ENCODE data around the gene TMEFF1. TPM values are rescaled to one million over a fixed set of nuclear protein-coding genes. Genes with fewer than 3 reads are reported as not detected.
A peak's percentile ranks its signal among the peaks of the same experiment; 100 is the strongest.

TMEFF1 gene
- total RNA-seq, 1 experiment from 2014 or later = 1.7 TPM

GRCh38 chr9:100427366-100428263, 45.3 kb upstream of the TMEFF1 start:
- no peak for TF ChIP-seq CTCF (IDR thresholded peaks at IDR 0.05; ENCODE audit: unreplicated experiment)
- peak; percentile 28 for DNase-seq
- intact Hi-C loops (cut with micrococcal nuclease; ENCODE audit: unreplicated experiment) = loop anchor here (5.0 kb wide), 2 partner anchors 75 to 160 kb away; partner anchors contain the start of gene TEX10
- CTCF ChIA-PET = interaction anchor here (0.7 kb wide), 1 partner anchor 15 kb away, joined by 3 read pairs; no protein-coding TSS in a partner anchor
- H3K27ac Mint-ChIP-seq (ENCODE audit: unreplicated experiment) = peak overlapping the region; percentile 89
- TSS peak; percentile 49 for BruUV-seq (replicated peaks)
- peaks cover 29% of the 10 kb centered on the region for H3K36me3 Mint-ChIP-seq (ENCODE audit: insufficient read depth, unreplicated experiment)
- no peaks in the 10 kb centered on the region for H3K9me3 Mint-ChIP-seq (ENCODE audit: low read depth, unreplicated experiment)
- peak overlapping the region; percentile 73 for H3K4me3 Mint-ChIP-seq (ENCODE audit: low read depth, unreplicated experiment)
- no peaks in the 10 kb centered on the region for H3K27me3 Mint-ChIP-seq (ENCODE audit: unreplicated experiment)
- H3K4me1 Mint-ChIP-seq (ENCODE audit: low read depth, unreplicated experiment) = peaks cover 32% of the 10 kb centered on the region

GRCh38 chr9:100428871-100429654, 43.9 kb upstream of the TMEFF1 start:
- H3K9me3 Mint-ChIP-seq (ENCODE audit: low read depth, unreplicated experiment) = no peaks in the 10 kb centered on the region
- no peaks in the 10 kb centered on the region for H3K27me3 Mint-ChIP-seq (ENCODE audit: unreplicated experiment)
- peak overlapping the region; percentile 73 for H3K4me3 Mint-ChIP-seq (ENCODE audit: low read depth, unreplicated experiment)
- peak; percentile 12 for DNase-seq
- peaks cover 32% of the 10 kb centered on the region for H3K4me1 Mint-ChIP-seq (ENCODE audit: low read depth, unreplicated experiment)
- no TSS peak for BruUV-seq (replicated peaks)
- CTCF ChIA-PET = no interaction called here
- H3K36me3 Mint-ChIP-seq (ENCODE audit: insufficient read depth, unreplicated experiment) = peaks cover 29% of the 10 kb centered on the region
- intact Hi-C loops (cut with micrococcal nuclease; ENCODE audit: unreplicated experiment) = loop anchor here (5.0 kb wide), 2 partner anchors 77 to 158 kb away; partner anchors contain the start of gene TEX10
- no peak for TF ChIP-seq CTCF (IDR thresholded peaks at IDR 0.05; ENCODE audit: unreplicated experiment)
- peak overlapping the region; percentile 89 for H3K27ac Mint-ChIP-seq (ENCODE audit: unreplicated experiment)

- intact Hi-C loops (cut with micrococcal nuclease; ENCODE audit: unreplicated experiment) = no loop called here
- no TSS peak for BruUV-seq (replicated peaks)
- no peak for DNase-seq
- CTCF ChIA-PET = no interaction called here
- Mint-ChIP-seq H3K4me1 (ENCODE audit: low read depth, unreplicated experiment) (peaks cover 32% of the 10 kb centered on the region), H3K36me3 (ENCODE audit: insufficient read depth, unreplicated experiment) (peaks cover 29% of the 10 kb centered on the region), H3K27me3 (ENCODE audit: unreplicated experiment) (no peaks in the 10 kb centered on the region), H3K9me3 (ENCODE audit: low read depth, unreplicated experiment) (no peaks in the 10 kb centered on the region), H3K4me3 (ENCODE audit: low read depth, unreplicated experiment) (no peak overlapping the region), H3K27ac (ENCODE audit: unreplicated experiment) (peak overlapping the region; percentile 12)
- no peak for TF ChIP-seq CTCF (IDR thresholded peaks at IDR 0.05; ENCODE audit: unreplicated experiment)
These were observed 42.5 kb upstream of the TMEFF1 start for GRCh38 chr9:100430286-100430940.

GRCh38 chr9:100431886-100432285, 41.1 kb upstream of the TMEFF1 start:
- no peaks in the 10 kb centered on the region for H3K9me3 Mint-ChIP-seq (ENCODE audit: low read depth, unreplicated experiment)
- CTCF ChIA-PET = no interaction called here
- H3K4me3 Mint-ChIP-seq (ENCODE audit: low read depth, unreplicated experiment) = no peak overlapping the region
- H3K27ac Mint-ChIP-seq (ENCODE audit: unreplicated experiment) = no peak overlapping the region
- intact Hi-C loops (cut with micrococcal nuclease; ENCODE audit: unreplicated experiment) = no loop called here
- no peaks in the 10 kb centered on the region for H3K27me3 Mint-ChIP-seq (ENCODE audit: unreplicated experiment)
- peaks cover 32% of the 10 kb centered on the region for H3K4me1 Mint-ChIP-seq (ENCODE audit: low read depth, unreplicated experiment)
- no peak for DNase-seq
- no peak for TF ChIP-seq CTCF (IDR thresholded peaks at IDR 0.05; ENCODE audit: unreplicated experiment)
- peaks cover 20% of the 10 kb centered on the region for H3K36me3 Mint-ChIP-seq (ENCODE audit: insufficient read depth, unreplicated experiment)
- BruUV-seq (replicated peaks) = no TSS peak
